LNCaP clone FGC (cell line): ENCODE data around the gene TMEM196.

Source experiments
- DNase-seq: peaks from one replicate; pipeline ENCODE4 v3.0.0-alpha.2; 2011; ENCODE audit warnings: low read depth
- H3K4me3 ChIP-seq: 2 replicates; pipeline ENCODE4 v1.5.1; 2011; ENCODE audit warnings: mild to moderate bottlenecking, low read depth, low read length, control low read depth
- TF ChIP-seq, protein P1 (sequence below): IDR thresholded peaks from 2 replicates; pipeline ENCODE4 v1.5.1; 2012; ENCODE audit warnings: mild to moderate bottlenecking; ENCODE audit not compliant: control insufficient read depth, insufficient read depth; ENCODE audit errors: extremely low read depth

Gene TMEM196

DNA sequence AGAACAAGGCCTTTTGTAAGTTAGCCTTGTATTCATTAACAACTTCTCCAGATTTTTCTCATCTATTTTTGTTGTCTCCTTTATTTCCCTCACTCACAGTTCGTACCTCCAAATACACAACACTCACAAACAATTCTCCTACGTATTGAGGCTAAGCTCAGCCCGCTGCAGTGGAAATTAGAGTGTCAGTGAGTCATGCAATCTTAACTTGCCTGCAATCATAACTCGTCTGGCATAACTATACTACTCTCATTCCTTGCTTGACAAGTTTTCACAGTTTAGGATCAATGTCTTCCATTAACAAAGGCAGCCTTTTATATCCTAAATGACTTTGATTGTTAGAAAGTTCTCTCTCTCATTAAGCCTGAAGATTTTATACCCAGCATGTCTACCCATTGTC, 23.8 kb downstream of the TMEM196 start:
- DNase-seq = no peak
- TF ChIP-seq, protein P1, sequence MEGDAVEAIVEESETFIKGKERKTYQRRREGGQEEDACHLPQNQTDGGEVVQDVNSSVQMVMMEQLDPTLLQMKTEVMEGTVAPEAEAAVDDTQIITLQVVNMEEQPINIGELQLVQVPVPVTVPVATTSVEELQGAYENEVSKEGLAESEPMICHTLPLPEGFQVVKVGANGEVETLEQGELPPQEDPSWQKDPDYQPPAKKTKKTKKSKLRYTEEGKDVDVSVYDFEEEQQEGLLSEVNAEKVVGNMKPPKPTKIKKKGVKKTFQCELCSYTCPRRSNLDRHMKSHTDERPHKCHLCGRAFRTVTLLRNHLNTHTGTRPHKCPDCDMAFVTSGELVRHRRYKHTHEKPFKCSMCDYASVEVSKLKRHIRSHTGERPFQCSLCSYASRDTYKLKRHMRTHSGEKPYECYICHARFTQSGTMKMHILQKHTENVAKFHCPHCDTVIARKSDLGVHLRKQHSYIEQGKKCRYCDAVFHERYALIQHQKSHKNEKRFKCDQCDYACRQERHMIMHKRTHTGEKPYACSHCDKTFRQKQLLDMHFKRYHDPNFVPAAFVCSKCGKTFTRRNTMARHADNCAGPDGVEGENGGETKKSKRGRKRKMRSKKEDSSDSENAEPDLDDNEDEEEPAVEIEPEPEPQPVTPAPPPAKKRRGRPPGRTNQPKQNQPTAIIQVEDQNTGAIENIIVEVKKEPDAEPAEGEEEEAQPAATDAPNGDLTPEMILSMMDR = no peak
- H3K4me3 ChIP-seq = no peak overlapping the region

DNA sequence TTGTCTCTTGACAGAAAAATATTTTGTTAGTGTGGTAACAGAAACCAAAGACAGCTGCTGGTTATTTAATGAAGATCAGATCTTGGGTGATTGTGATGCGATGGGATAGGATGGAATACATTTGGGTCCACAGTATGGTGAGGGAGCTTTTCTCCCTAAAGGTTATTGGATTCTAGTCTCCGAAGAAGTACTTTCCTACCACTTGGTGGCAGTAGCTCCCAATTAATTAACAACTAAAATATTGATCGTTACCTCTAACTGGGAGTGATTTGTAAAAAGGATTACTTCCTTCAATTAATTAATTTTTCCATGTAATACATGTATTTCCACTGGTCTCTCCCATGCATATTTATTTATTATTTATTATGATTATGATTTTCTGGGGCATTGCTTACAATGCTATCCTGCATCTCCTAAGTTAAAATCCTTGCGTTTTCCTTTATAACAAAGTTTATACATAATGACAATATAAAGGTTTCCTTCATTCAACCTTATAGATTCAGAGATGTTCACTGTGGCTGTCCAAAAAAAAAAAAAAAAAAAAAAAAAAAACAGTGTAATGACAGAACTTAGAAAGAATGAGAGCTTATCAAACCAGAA, 25.6 kb downstream of the TMEM196 start:
- H3K4me3 ChIP-seq = no peak overlapping the region
- peak; percentile 25 for DNase-seq
- TF ChIP-seq, protein P1 = peak; percentile 65

DNA sequence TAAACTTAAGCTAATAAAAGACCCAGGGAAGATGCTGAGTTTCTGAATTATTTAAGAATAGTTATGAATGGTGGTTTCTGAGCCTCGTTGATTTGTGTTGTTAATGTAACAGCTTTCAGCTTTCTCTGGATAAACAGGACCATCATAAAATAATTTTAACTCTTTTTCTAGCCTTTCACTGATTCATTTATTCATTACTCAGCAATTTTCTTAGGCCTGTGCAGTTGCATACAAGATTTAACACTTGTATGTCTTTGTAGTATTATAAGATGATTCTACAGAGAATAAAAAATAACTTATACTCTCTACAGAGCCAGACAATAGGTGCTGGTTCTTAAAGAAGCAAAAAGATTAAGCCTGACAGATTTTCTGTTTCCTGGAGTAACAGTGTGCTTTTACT, 29.3 kb downstream of the TMEM196 start:
- H3K4me3 ChIP-seq = no peak overlapping the region
- TF ChIP-seq, protein P1 = no peak
- no peak for DNase-seq

DNA sequence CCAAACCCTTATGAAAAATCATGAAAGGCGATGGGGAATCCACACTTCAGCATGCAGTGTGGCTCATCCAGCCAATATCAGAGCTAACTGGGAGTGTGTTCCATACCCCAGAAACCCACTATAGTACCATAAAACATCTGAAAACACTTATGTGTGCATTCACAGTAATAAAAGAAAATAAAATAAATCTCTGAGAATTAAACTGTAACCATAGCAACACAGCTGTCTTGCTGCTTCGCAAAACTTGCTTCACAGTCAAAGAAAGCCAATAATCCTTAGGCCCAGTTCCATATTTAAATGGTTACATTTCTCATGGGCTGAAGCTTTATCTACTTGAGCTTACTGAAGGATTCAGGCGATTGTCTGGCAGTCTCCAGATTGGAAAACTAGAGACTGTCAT, 44.7 kb downstream of the TMEM196 start:
- no peak for DNase-seq
- TF ChIP-seq, protein P1 = no peak

DNA sequence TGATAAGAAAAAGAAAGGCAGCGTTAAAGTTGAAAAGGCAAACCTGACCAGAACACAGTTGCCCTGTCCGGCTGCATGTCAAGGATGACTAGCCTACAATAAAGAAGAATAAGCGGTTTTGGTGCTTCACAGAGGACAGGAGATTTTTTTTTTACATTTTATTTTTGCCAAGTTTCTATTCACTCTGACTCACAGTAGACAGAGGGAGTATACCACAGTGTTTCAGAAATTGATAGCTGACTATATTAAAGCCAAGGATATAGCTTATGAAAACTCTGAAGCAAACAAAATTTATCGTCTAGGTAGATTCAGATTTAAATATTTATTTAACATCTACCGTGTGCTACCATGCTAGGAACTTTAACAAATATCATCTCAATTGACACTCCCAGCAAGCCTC, 47.6 kb downstream of the TMEM196 start:
- DNase-seq = no peak
- H3K4me3 ChIP-seq = no peak overlapping the region
- TF ChIP-seq, protein P1 = no peak

More for the DNA sequence above, 44.7 kb downstream of the TMEM196 start:
- no peak overlapping the region for H3K4me3 ChIP-seq

DNA sequence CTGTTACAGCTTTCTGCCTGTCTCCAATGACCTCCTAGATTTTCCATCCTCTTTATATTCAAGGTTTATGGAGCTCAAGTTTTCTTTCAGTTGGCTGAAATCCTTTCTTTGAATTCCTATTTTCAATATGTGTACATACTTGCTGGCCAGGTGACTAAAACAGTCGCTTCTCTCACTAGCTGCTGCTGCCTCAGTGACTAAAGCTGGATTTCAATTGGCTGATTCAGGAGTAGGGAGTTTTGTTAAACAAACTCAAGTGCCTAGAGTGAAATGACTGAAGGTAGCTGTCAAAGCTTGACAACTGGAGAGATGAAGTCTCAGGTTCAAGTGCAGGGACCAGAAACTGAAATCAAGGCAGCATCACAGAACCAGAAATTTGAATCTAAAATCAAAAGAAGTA, 57.9 kb downstream of the TMEM196 start:
- TF ChIP-seq, protein P1 = no peak
- no peak for DNase-seq
- no peak overlapping the region for H3K4me3 ChIP-seq

DNA sequence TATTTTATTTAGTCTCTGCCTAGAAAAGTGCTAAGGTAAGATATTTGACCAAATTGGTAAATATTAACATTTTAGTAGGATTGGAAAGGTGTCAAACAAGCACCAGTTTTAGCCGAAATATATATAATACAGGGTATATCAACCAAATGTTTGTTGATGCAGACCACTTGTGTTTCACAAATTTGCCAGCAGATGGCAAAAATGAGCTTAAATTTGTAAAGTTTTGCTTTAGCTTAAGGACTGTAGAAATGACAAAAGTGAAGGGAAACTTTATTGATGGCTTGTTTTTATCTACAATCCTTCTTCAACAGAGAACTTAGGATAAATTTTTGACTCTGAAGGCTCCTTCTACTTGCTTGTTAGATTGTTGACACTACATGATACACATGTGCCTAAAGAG, 59.7 kb downstream of the TMEM196 start:
- TF ChIP-seq, protein P1 = peak; percentile 47
- peak; percentile 7 for DNase-seq
- H3K4me3 ChIP-seq = no peak overlapping the region
